Ovary (tissue), 3 donors: ENCODE data around the gene RETSAT.

Experiments used
- POLR2A ChIP-seq: fragments of 450-650 bp; IDR thresholded peaks from one replicate; pipeline ENCODE4 v1.6.1; 2017; ENCODE audit warnings: antibody characterized with exemption, mild to moderate bottlenecking, moderate library complexity
- TF ChIP-seq, protein P1 (sequence below), 3 donors: fragments of 450-650 bp in 2 of 3; fragments of 200-600 bp in 1 of 3; IDR thresholded peaks; one replicate each; pipeline versions ENCODE4 v1.5.1 to v1.8.0; 2016 to 2022; ENCODE audit warnings: antibody characterized with exemption in 3 of 3, mild to moderate bottlenecking in 1 of 3
- donor health status: DM: no; HTN: no; CAD: no.

DNA sequence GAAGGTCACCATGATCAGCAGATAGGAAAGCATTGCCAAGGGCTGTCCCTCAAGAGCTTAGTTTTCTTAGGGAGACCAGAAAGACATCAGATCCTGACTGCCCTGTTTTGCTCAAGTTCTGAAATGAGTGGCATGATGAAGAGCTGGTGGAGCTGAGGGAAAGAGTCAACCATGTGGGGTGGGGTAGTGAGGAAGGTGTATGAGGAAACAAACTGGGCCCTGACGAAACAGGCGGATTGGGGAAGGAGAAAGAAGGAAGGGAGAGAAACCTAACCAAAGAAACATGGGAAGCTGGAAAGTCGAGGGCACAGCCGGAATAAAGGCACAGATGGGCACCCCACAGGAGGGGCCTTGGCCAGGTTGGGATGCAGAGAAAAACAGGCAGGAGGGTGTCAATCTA lies 34.5 kb downstream of the RETSAT start:
- TF ChIP-seq, protein P1, sequence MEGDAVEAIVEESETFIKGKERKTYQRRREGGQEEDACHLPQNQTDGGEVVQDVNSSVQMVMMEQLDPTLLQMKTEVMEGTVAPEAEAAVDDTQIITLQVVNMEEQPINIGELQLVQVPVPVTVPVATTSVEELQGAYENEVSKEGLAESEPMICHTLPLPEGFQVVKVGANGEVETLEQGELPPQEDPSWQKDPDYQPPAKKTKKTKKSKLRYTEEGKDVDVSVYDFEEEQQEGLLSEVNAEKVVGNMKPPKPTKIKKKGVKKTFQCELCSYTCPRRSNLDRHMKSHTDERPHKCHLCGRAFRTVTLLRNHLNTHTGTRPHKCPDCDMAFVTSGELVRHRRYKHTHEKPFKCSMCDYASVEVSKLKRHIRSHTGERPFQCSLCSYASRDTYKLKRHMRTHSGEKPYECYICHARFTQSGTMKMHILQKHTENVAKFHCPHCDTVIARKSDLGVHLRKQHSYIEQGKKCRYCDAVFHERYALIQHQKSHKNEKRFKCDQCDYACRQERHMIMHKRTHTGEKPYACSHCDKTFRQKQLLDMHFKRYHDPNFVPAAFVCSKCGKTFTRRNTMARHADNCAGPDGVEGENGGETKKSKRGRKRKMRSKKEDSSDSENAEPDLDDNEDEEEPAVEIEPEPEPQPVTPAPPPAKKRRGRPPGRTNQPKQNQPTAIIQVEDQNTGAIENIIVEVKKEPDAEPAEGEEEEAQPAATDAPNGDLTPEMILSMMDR (IDR thresholded peaks at IDR 0.05): no peak
- TF ChIP-seq POLR2A: no peak
